ENCODE measurements around the gene PTPRC.

The PTPRC gene

GRCh38 chr1:198642983-198643382, 4.1 kb downstream of the PTPRC start:
- DNase-seq (ENCODE audit: low read depth) = no peak

- DNase-seq (ENCODE audit: low read depth) = no peak
Measured at GRCh38 chr1:198643808-198644207, 5.0 kb downstream of the PTPRC start.

- DNase-seq (ENCODE audit: low read depth) = no peak
Measured at GRCh38 chr1:198647055-198647454, 8.2 kb downstream of the PTPRC start.

GRCh38 chr1:198648592-198648991, 9.8 kb downstream of the PTPRC start:
- DNase-seq (ENCODE audit: low read depth) = no peak

GRCh38 chr1:198649232-198649967, 10.6 kb downstream of the PTPRC start:
- DNase-seq (ENCODE audit: low read depth) = no peak

GRCh38 chr1:198649968-198650338, 11.1 kb downstream of the PTPRC start:
- no peak for DNase-seq (ENCODE audit: low read depth)

GRCh38 chr1:198650506-198650905, 11.7 kb downstream of the PTPRC start:
- no peak for DNase-seq (ENCODE audit: low read depth)

- DNase-seq (ENCODE audit: low read depth) = no peak
Measured at GRCh38 chr1:198651650-198652400, 13.0 kb downstream of the PTPRC start.

- DNase-seq (ENCODE audit: low read depth) = no peak
Measured at GRCh38 chr1:198653808-198654413, 15.1 kb downstream of the PTPRC start.

GRCh38 chr1:198655459-198656121, 16.8 kb downstream of the PTPRC start:
- DNase-seq (ENCODE audit: low read depth) = no peak

GRCh38 chr1:198656500-198656932, 17.7 kb downstream of the PTPRC start:
- DNase-seq (ENCODE audit: low read depth) = peak; percentile 83

GRCh38 chr1:198657550-198658064, 18.8 kb downstream of the PTPRC start:
- no peak for DNase-seq (ENCODE audit: low read depth)

- DNase-seq (ENCODE audit: low read depth) = no peak
Measured at GRCh38 chr1:198660341-198661261, 21.8 kb downstream of the PTPRC start.

- no peak for DNase-seq (ENCODE audit: low read depth)
Measured at GRCh38 chr1:198662821-198663220, 24.0 kb downstream of the PTPRC start.

- no peak for DNase-seq (ENCODE audit: low read depth)
Measured at GRCh38 chr1:198664068-198664788, 25.4 kb downstream of the PTPRC start.

- DNase-seq (ENCODE audit: low read depth) = no peak
Measured at GRCh38 chr1:198667186-198667585, 28.3 kb downstream of the PTPRC start.

GRCh38 chr1:198667807-198668206, 29.0 kb downstream of the PTPRC start:
- DNase-seq (ENCODE audit: low read depth) = no peak

GRCh38 chr1:198669023-198669698, 30.3 kb downstream of the PTPRC start:
- no peak for DNase-seq (ENCODE audit: low read depth)

GRCh38 chr1:198669771-198670170, 30.9 kb downstream of the PTPRC start:
- no peak for DNase-seq (ENCODE audit: low read depth)

- no peak for DNase-seq (ENCODE audit: low read depth)
Measured at GRCh38 chr1:198671136-198671535, 32.3 kb downstream of the PTPRC start.
